Gastrocnemius medialis (tissue), 4 donors: ENCODE data around the gene CTRB2.

Experiments used
- POLR2A ChIP-seq, 2 donors: fragments of 450-650 bp; IDR thresholded peaks; one replicate each; pipeline ENCODE4 v1.6.1; 2017; ENCODE audit warnings: antibody characterized with exemption in 2 of 2, mild to moderate bottlenecking in 2 of 2, moderate library complexity in 2 of 2
- TF ChIP-seq, protein P1 (sequence below), 5 experiments: fragments of 450-650 bp in 3 of 5; fragments of 200-600 bp in 2 of 5; sonication (generic) in 2 of 5; IDR thresholded peaks in 4 of 5; conservative IDR thresholded peaks in 1 of 5; 1 replicate in 4 of 5; 2 replicates in 1 of 5; pipeline ENCODE4 v1.5.1; 2016 to 2019; ENCODE audit warnings: antibody characterized with exemption in 5 of 5, mild to moderate bottlenecking in 3 of 5, moderate library complexity in 3 of 5

DNA sequence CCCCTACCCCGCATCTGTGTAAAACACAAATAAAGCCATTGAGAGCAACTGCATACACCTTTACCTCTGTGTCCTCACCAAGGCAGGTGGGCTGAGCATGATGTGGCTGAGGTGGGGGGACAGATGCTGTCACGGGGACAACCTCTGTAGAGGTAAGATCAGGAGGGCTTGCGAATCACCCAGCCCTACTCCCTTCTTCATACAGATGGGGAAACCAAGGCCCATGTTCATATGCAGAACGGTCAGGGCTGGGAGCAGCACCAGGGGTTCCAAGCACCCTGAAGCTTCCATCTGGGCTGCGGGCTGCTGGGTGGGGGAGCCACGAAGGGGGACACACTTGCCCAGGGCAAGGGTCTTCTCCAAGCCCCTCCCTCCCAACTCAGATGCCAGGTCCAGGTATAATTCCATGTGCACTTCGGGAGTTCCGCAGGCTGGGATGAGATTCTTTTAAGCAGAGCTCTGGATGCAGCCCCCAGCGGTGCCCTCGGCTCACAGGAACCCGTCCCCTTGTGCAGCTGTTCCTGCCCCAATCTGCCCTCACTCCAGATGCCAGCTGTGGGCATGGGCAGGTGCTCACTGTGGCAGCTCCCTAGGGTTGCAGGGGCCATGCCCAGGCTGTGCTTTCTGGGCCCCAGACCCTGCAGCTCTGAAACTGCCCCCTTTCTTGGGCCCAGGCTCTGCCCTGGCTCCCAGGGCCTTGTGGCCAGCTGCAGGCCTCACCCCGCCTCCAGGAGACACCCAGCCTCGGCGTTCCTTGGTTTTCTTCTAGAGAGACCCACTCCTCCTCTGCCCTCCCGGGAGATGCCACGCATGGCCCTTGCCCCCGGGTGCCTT is 21.4 kb upstream of the CTRB2 start:
- TF ChIP-seq, protein P1, sequence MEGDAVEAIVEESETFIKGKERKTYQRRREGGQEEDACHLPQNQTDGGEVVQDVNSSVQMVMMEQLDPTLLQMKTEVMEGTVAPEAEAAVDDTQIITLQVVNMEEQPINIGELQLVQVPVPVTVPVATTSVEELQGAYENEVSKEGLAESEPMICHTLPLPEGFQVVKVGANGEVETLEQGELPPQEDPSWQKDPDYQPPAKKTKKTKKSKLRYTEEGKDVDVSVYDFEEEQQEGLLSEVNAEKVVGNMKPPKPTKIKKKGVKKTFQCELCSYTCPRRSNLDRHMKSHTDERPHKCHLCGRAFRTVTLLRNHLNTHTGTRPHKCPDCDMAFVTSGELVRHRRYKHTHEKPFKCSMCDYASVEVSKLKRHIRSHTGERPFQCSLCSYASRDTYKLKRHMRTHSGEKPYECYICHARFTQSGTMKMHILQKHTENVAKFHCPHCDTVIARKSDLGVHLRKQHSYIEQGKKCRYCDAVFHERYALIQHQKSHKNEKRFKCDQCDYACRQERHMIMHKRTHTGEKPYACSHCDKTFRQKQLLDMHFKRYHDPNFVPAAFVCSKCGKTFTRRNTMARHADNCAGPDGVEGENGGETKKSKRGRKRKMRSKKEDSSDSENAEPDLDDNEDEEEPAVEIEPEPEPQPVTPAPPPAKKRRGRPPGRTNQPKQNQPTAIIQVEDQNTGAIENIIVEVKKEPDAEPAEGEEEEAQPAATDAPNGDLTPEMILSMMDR (IDR thresholded peaks at IDR 0.05 in 4 of 5, conservative IDR thresholded peaks at IDR 0.05 in 1 of 5), result no peak
- TF ChIP-seq POLR2A (IDR thresholded peaks at IDR 0.05), result no peak
